CD4-positive, alpha-beta T cell treated with Interleukin-10 for 1 hour (primary cell): Measurements from ENCODE around the gene TCF7.

Experiments
- DNase-seq: peaks from one replicate; pipeline ENCODE4 v3.0.0-alpha.2; 2020

TCF7 gene

GRCh38 chr5:134184155-134185135 lies 70.0 kb downstream of the TCF7 start:
- peak; percentile 83 for DNase-seq

GRCh38 chr5:134188092-134188491 lies 73.6 kb downstream of the TCF7 start:
- no peak for DNase-seq

GRCh38 chr5:134189031-134189430 lies 74.5 kb downstream of the TCF7 start:
- no peak for DNase-seq

- DNase-seq: no peak
These were observed 81.2 kb downstream of the TCF7 start for GRCh38 chr5:134195666-134196065.
